Measurements from ENCODE around the gene ANKH. TPM values are rescaled to one million over a fixed set of nuclear protein-coding genes. Genes with fewer than 3 reads are reported as not detected.

Gene ANKH
- total and polyA plus RNA-seq, 10 donors, result 9.0 to 87.3 (median 46.7) TPM

- Histone ChIP-seq H3K9me3 (no peaks in the 10 kb centered on the region), H3K36me3 (peaks cover 0 to 100% (median 71%) of the 10 kb centered on the region in 6 donors), H3K27ac (no peak overlapping the region), H3K4me3 (no peak overlapping the region), H3K4me1 (peaks cover 0 to 6% (median 2%) of the 10 kb centered on the region in 6 donors), H3K27me3 (replicated peaks in 1 of 7) (no peaks in the 10 kb centered on the region)
- TF ChIP-seq POLR2AphosphoS5 (IDR thresholded peaks at IDR 0.05) (no peak), POLR2A (IDR thresholded peaks at IDR 0.05) (no peak), CTCF (IDR thresholded peaks at IDR 0.05 in 8 of 11, conservative IDR thresholded peaks at IDR 0.05 in 3 of 11) (no peak)
- DNase-seq, result no peak
- 64 to 75% (median 68%) methylated on average over 1 of the region's 1 CpG for WGBS, 5 donors
- intact Hi-C loops (cut with DNase I; ENCODE audit: low total_unique reads), result no loop called here
Measured at GRCh38 chr5:14696057-14696456, 175.5 kb downstream of the ANKH start.

- TF ChIP-seq CTCF (IDR thresholded peaks at IDR 0.05 in 8 of 11, conservative IDR thresholded peaks at IDR 0.05 in 3 of 11), result no peak
- no peak for TF ChIP-seq POLR2A (IDR thresholded peaks at IDR 0.05)
- TF ChIP-seq POLR2AphosphoS5 (IDR thresholded peaks at IDR 0.05), result no peak
- peaks cover 4 to 100% (median 79%) of the 10 kb centered on the region in 6 donors for H3K36me3 ChIP-seq
- intact Hi-C loops (cut with DNase I; ENCODE audit: low total_unique reads), result no loop called here
Measured at GRCh38 chr5:14695152-14695551, 176.4 kb downstream of the ANKH start.

DNA sequence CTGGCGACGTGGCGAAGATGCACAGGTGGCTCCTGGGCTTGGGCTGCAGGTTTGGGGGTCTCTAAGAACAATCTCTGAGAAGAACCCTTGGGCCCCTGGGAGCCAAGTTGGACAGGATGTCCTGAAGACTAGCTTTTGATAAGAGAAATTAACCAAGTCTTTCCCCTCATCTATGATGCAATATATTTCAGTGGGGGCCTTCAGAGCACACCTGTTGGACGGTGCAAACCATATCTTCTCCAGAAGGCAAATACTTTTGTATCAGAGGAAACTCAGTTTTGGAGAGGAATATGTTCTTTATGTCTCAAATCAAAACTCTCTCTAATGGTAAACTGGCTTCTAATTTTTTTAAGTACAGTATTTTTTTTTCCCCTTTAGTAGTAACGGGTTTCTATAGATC lies 178.5 kb downstream of the ANKH start:
- WGBS, 5 donors, result 81 to 98% (median 97%) methylated on average over 4 to 5 of the region's 5 CpGs
- intact Hi-C loops (cut with DNase I; ENCODE audit: low total_unique reads), result no loop called here

More at GRCh38 chr5:14695152-14695551, 176.4 kb downstream of the ANKH start:
- Histone ChIP-seq H3K9me3 (peaks cover 0 to 7% (median 5%) of the 10 kb centered on the region in 8 donors), H3K27ac (no peak overlapping the region), H3K4me3 (no peak overlapping the region), H3K27me3 (replicated peaks in 1 of 7) (no peaks in the 10 kb centered on the region), H3K4me1 (no peaks in the 10 kb centered on the region)
- 78 to 92% (median 86%) methylated on average over 2 of the region's 2 CpGs for WGBS, 5 donors
- no peak for DNase-seq

More for the DNA sequence above, 178.5 kb downstream of the ANKH start:
- no peak overlapping the region for H3K4me3 ChIP-seq
- H3K27me3 ChIP-seq (replicated peaks in 1 of 7), result no peaks in the 10 kb centered on the region
- peaks cover 0 to 12% (median 9%) of the 10 kb centered on the region in 8 donors for H3K9me3 ChIP-seq
- no peak overlapping the region for H3K27ac ChIP-seq
- DNase-seq, result no peak
- no peaks in the 10 kb centered on the region for H3K4me1 ChIP-seq
- peaks cover 6 to 100% (median 83%) of the 10 kb centered on the region in 6 donors for H3K36me3 ChIP-seq
- TF ChIP-seq POLR2AphosphoS5 (IDR thresholded peaks at IDR 0.05) (no peak), POLR2A (IDR thresholded peaks at IDR 0.05) (no peak), CTCF (IDR thresholded peaks at IDR 0.05 in 8 of 11, conservative IDR thresholded peaks at IDR 0.05 in 3 of 11) (no peak)
